Hepatocyte (in vitro differentiated cells): Measurements from ENCODE around the gene PKNOX2. TPM values are rescaled to one million over a fixed set of nuclear protein-coding genes. Genes with fewer than 3 reads are reported as not detected.

Experiments
- DNase-seq: peaks from one replicate; pipeline ENCODE4 v3.0.0-alpha.2; 2016; ENCODE audit warnings: low spot score
- H2AFZ ChIP-seq: fragments of 200-600 bp; sonication (generic); 2 replicates; pipeline ENCODE4 v1.6.0; 2016; ENCODE audit warnings: antibody characterized with exemption, mild to moderate bottlenecking
- H3K27ac ChIP-seq: fragments of 200-600 bp; sonication (generic); 2 replicates; pipeline ENCODE4 v1.5.1; 2016; ENCODE audit warnings: mild to moderate bottlenecking
- H3K27me3 ChIP-seq: fragments of 200-600 bp; sonication (generic); 2 replicates; pipeline ENCODE4 v1.6.1; 2016
- H3K36me3 ChIP-seq: fragments of 200-600 bp; sonication (generic); replicated peaks from 2 replicates; pipeline ENCODE4 v1.5.1; 2016; ENCODE audit warnings: low read depth; ENCODE audit not compliant: insufficient read depth
- H3K4me1 ChIP-seq: fragments of 200-600 bp; sonication (generic); 2 replicates; pipeline ENCODE4 v1.5.1; 2016; ENCODE audit warnings: mild to moderate bottlenecking, moderate library complexity; ENCODE audit not compliant: insufficient read depth
- H3K4me2 ChIP-seq: fragments of 200-600 bp; sonication (generic); 2 replicates; pipeline ENCODE4 v1.6.0; 2016
- H3K4me3 ChIP-seq: fragments of 200-600 bp; sonication (generic); 2 replicates; pipeline ENCODE4 v1.5.1; 2016; ENCODE audit warnings: mild to moderate bottlenecking
- H3K79me2 ChIP-seq: fragments of 200-600 bp; sonication (generic); 2 replicates; pipeline ENCODE4 v1.6.0; 2017; ENCODE audit warnings: mild to moderate bottlenecking
- H3K9me2 ChIP-seq: fragments of 200-600 bp; sonication (generic); replicated peaks from 2 replicates; pipeline ENCODE4 v1.6.0; 2017; ENCODE audit warnings: mild to moderate bottlenecking; ENCODE audit not compliant: insufficient read depth
- H3K9me3 ChIP-seq: fragments of 200-600 bp; sonication (generic); 2 replicates; pipeline ENCODE4 v1.5.1; 2016; ENCODE audit warnings: low read depth, mild to moderate bottlenecking
- H4K20me1 ChIP-seq: fragments of 200-600 bp; sonication (generic); 2 replicates; pipeline ENCODE4 v1.6.0; 2016; ENCODE audit warnings: mild to moderate bottlenecking; ENCODE audit not compliant: insufficient read depth, poor library complexity, severe bottlenecking
- CTCF ChIP-seq: fragments of 200-600 bp; sonication (generic); IDR thresholded peaks from 2 replicates; pipeline ENCODE4 v1.5.1; 2016; ENCODE audit warnings: antibody characterized with exemption, mild to moderate bottlenecking; ENCODE audit not compliant: poor library complexity
- EZH2 ChIP-seq: fragments of 200-600 bp; sonication (generic); IDR thresholded peaks from 2 replicates; pipeline ENCODE4 v1.6.1; 2016; ENCODE audit warnings: antibody characterized with exemption, mild to moderate bottlenecking, borderline replicate concordance
- EZH2phosphoT487 ChIP-seq: fragments of 200-600 bp; sonication (generic); IDR thresholded peaks from one replicate; pipeline ENCODE4 v1.6.1; 2018; ENCODE audit warnings: antibody characterized with exemption, mild to moderate bottlenecking, low read depth, moderate library complexity; ENCODE audit not compliant: unreplicated experiment, severe bottlenecking
- WGBS: methylation state at CpG from one replicate; pipeline ENCODE4 v1.1.6; 2016; ENCODE audit warnings: low lambda C conversion rate; ENCODE audit errors: missing lambda C conversion rate; 5-methylcytosine and 5-hydroxymethylcytosine counted together
- polyA plus RNA-seq: library from polyadenylated mRNA; unstranded; fragments of >200 nt; fragmentation: Nextera tagmentation; extraction: Ambion mirVana; gene quantifications from 2 replicates; pipeline ENCODE4 v1.2.1, GENCODE V29; 2016
- total RNA-seq: library from RNA; depleted of rRNA; stranded (reverse); fragments of >200 nt; gene quantifications from 2 replicates; pipeline ENCODE4 v1.2.3, GENCODE V29; 2014

PKNOX2 gene
- total and polyA plus RNA-seq, 2 experiments from 2014 or later, result 3.0 to 3.1 TPM

- peaks cover under 1% of the 10 kb centered on the region for H3K4me1 ChIP-seq
- peak; percentile 49 for DNase-seq
- WGBS, result 38% methylated on average over 12 of the region's 12 CpGs
- no peaks in the 10 kb centered on the region for H3K9me3 ChIP-seq
- no peak overlapping the region for H3K27ac ChIP-seq
- H2AFZ ChIP-seq, result no peak overlapping the region
- no peaks in the 10 kb centered on the region for H3K79me2 ChIP-seq
- no peaks in the 10 kb centered on the region for H3K9me2 ChIP-seq
- H3K27me3 ChIP-seq, result no peaks in the 10 kb centered on the region
- no peak overlapping the region for H3K4me2 ChIP-seq
- H3K4me3 ChIP-seq, result no peak overlapping the region
- TF ChIP-seq EZH2phosphoT487, result no peak
- no peaks in the 10 kb centered on the region for H3K36me3 ChIP-seq
- no peaks in the 10 kb centered on the region for H4K20me1 ChIP-seq
These were observed 245.5 kb downstream of the PKNOX2 start for GRCh38 chr11:125410091-125410490.

- Histone ChIP-seq H3K9me2 (no peaks in the 10 kb centered on the region), H4K20me1 (no peaks in the 10 kb centered on the region), H3K4me3 (no peak overlapping the region), H3K4me2 (no peak overlapping the region), H3K79me2 (no peaks in the 10 kb centered on the region), H3K36me3 (no peaks in the 10 kb centered on the region), H3K27me3 (no peaks in the 10 kb centered on the region), H3K4me1 (no peaks in the 10 kb centered on the region), H3K27ac (no peak overlapping the region), H2AFZ (no peak overlapping the region), H3K9me3 (no peaks in the 10 kb centered on the region)
- TF ChIP-seq EZH2phosphoT487, result no peak
- TF ChIP-seq CTCF, result no peak
- TF ChIP-seq EZH2, result no peak
- 96% methylated on average over 7 of the region's 7 CpGs for WGBS
- no peak for DNase-seq
These were observed 247.6 kb downstream of the PKNOX2 start for GRCh38 chr11:125412177-125412496.

GRCh38 chr11:125412509-125412908 is 248.0 kb downstream of the PKNOX2 start:
- H3K79me2 ChIP-seq, result no peaks in the 10 kb centered on the region
- no peak overlapping the region for H3K4me2 ChIP-seq
- H3K9me2 ChIP-seq, result no peaks in the 10 kb centered on the region
- H3K27me3 ChIP-seq, result no peaks in the 10 kb centered on the region
- TF ChIP-seq EZH2, result no peak
- TF ChIP-seq CTCF, result no peak
- no peaks in the 10 kb centered on the region for H3K4me1 ChIP-seq
- H3K36me3 ChIP-seq, result no peaks in the 10 kb centered on the region
- H3K9me3 ChIP-seq, result no peaks in the 10 kb centered on the region
- WGBS, result 92% methylated on average over 7 of the region's 7 CpGs
- no peak overlapping the region for H2AFZ ChIP-seq
- no peak for DNase-seq
- H4K20me1 ChIP-seq, result no peaks in the 10 kb centered on the region
- no peak overlapping the region for H3K4me3 ChIP-seq
- no peak overlapping the region for H3K27ac ChIP-seq

- no peaks in the 10 kb centered on the region for H3K9me2 ChIP-seq
- no peak overlapping the region for H3K4me3 ChIP-seq
- no peak for DNase-seq
- H3K4me1 ChIP-seq, result no peaks in the 10 kb centered on the region
- no peaks in the 10 kb centered on the region for H3K79me2 ChIP-seq
- H3K36me3 ChIP-seq, result no peaks in the 10 kb centered on the region
- no peak overlapping the region for H3K27ac ChIP-seq
- H3K9me3 ChIP-seq, result no peaks in the 10 kb centered on the region
- H4K20me1 ChIP-seq, result no peaks in the 10 kb centered on the region
- H2AFZ ChIP-seq, result no peak overlapping the region
- no peak overlapping the region for H3K4me2 ChIP-seq
- H3K27me3 ChIP-seq, result no peaks in the 10 kb centered on the region
- TF ChIP-seq EZH2, result no peak
- no peak for TF ChIP-seq CTCF
- TF ChIP-seq EZH2phosphoT487, result no peak
- 91% methylated on average over 7 of the region's 7 CpGs for WGBS
These were observed 248.7 kb downstream of the PKNOX2 start for GRCh38 chr11:125413226-125413625.
